Mammary epithelial cell (primary cell): ENCODE measurements around the gene BAZ1A.

ENCODE experiments used
- CTCF ChIP-seq, 2 donors: IDR thresholded peaks in 1 of 2; conservative IDR thresholded peaks in 1 of 2; 2 replicates each; pipeline ENCODE4 v1.5.1; 2011 to 2012; ENCODE audit warnings: inconsistent platforms in 2 of 2, low read length in 2 of 2, mild to moderate bottlenecking in 2 of 2, control low read depth in 1 of 2, low read depth in 1 of 2; ENCODE audit not compliant: insufficient read depth in 1 of 2; ENCODE audit errors: extremely low read depth in 1 of 2
- EZH2 ChIP-seq: IDR thresholded peaks from 2 replicates; pipeline ENCODE4 v1.6.1; 2012; ENCODE audit warnings: low read length, inconsistent platforms, borderline replicate concordance

GRCh38 chr14:34913619-34914018 lies 38.5 kb upstream of the BAZ1A start:
- TF ChIP-seq CTCF (conservative IDR thresholded peaks at IDR 0.05 in 1 of 2, IDR thresholded peaks at IDR 0.05 in 1 of 2; ENCODE audit: extremely low read depth in 1 of 2, insufficient read depth in 1 of 2, low read depth in 1 of 2, low read length in 2 of 2) (no peak), EZH2 (no peak)
